Spinal cord (tissue), 10 donors: ENCODE data around the gene RGS19. TPM values are rescaled to one million over a fixed set of nuclear protein-coding genes. Genes with fewer than 3 reads are reported as not detected.
A peak's percentile ranks its signal among the peaks of the same experiment; 100 is the strongest.

Source experiments
- DNase-seq, 6 donors: peaks; one replicate each; pipeline versions ENCODE4 v3.0.0 to v3.0.0-alpha.2; 2013 to 2015; ENCODE audit warnings: low spot score in 6 of 6, low read depth in 4 of 6
- H3K27ac ChIP-seq: one replicate; pipeline ENCODE4 v1.5.1; 2013; ENCODE audit warnings: low read depth, low read length, control low read depth
- H3K27me3 ChIP-seq: one replicate; pipeline ENCODE4 v1.6.1; 2013; ENCODE audit warnings: low read length; ENCODE audit not compliant: control insufficient read depth, insufficient read depth
- H3K36me3 ChIP-seq: one replicate; pipeline ENCODE4 v1.6.1; 2013; ENCODE audit warnings: low read length; ENCODE audit not compliant: control insufficient read depth, insufficient read depth
- H3K4me1 ChIP-seq: one replicate; pipeline ENCODE4 v1.6.1; 2013; ENCODE audit warnings: low read length; ENCODE audit not compliant: control insufficient read depth, insufficient read depth
- H3K4me3 ChIP-seq: one replicate; pipeline ENCODE4 v1.5.1; 2013; ENCODE audit warnings: low read depth, low read length, control low read depth
- H3K9me3 ChIP-seq: one replicate; pipeline ENCODE4 v1.6.1; 2013; ENCODE audit warnings: low read length; ENCODE audit not compliant: control insufficient read depth, insufficient read depth
- WGBS: methylation state at CpG from one replicate; pipeline ENCODE4 v1.1.5; 2013; ENCODE audit warnings: missing lambda C conversion rate; ENCODE audit not compliant: insufficient coverage; 5-methylcytosine and 5-hydroxymethylcytosine counted together
- polyA plus RNA-seq, 2 donors: library from polyadenylated mRNA; unstranded; fragments of 120-200 nt; gene quantifications; one replicate each; pipeline ENCODE4 v1.2.1, GENCODE V29; 2013; ENCODE audit not compliant: insufficient read length in 2 of 2
- total RNA-seq, 2 donors: library from RNA; depleted of rRNA in 1 of 2; stranded (reverse); fragments of 120-200 nt in 1 of 2; fragments of >200 nt in 1 of 2; gene quantifications; one replicate each; pipeline versions ENCODE4 v1.2.3 to v1.2.4, GENCODE V29; 2013 to 2014
- donor health status: healthy.

The RGS19 gene
- total and polyA plus RNA-seq, 4 donors = 10.7 to 21.5 (median 17.4) TPM

DNA sequence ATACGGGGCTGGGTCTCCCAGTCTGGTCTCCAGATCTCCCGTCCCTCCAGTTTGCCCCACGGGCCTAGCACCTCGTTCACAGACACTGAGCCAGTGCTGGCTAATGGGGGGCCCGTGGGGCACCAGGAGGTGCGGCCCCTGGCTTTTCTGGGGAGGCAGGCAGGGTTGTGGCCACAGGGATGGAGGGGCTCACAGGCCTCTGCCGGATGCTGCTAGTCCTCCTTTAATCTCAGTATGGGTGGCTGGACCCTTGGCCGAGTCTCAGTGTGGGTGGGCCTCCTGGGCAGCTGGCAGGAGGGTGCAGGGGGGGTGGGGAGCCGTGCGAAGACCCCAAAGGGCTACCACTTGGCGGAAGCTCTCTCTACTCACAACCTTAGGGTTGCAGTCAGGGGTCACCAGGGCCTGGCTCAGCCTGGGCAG, 28.3 kb downstream of the RGS19 start:
- no peak overlapping the region for H3K4me3 ChIP-seq
- H3K36me3 ChIP-seq = no peaks in the 10 kb centered on the region
- DNase-seq = no peak
- H3K27ac ChIP-seq = peak overlapping the region; percentile 15
- H3K27me3 ChIP-seq = peaks cover 57% of the 10 kb centered on the region
- H3K9me3 ChIP-seq = no peaks in the 10 kb centered on the region
- 84% methylated on average over 11 of the region's 11 CpGs for WGBS
- peaks cover 47% of the 10 kb centered on the region for H3K4me1 ChIP-seq

GRCh38 chr20:64050261-64051032, 28.9 kb downstream of the RGS19 start:
- DNase-seq = no peak
- Histone ChIP-seq H3K4me1 (peaks cover 41% of the 10 kb centered on the region), H3K27me3 (peaks cover 58% of the 10 kb centered on the region), H3K9me3 (no peaks in the 10 kb centered on the region), H3K27ac (peak overlapping the region; percentile 15), H3K4me3 (no peak overlapping the region), H3K36me3 (no peaks in the 10 kb centered on the region)
- WGBS = 68% methylated on average over 22 of the region's 23 CpGs

DNA sequence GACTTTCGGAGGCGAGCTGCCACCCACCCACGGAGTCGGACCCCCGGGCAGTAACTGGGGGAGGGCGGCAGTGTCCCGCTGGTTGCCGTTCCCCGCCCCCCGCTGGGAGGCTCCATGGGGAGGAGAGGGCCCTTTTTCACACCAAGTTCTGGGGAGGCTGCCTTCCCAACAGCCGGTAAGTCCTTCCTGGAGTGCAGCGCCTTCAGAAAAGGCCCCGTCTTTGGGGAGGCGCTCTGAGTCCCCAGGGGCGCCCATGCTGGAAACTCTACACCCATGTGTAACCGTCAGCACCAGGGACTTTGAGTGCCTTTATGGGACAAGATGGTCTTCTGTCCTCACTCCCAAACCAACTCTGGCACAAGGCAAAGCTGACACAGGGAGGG, 29.4 kb downstream of the RGS19 start:
- H3K4me3 ChIP-seq = no peak overlapping the region
- no peak for DNase-seq
- WGBS = 15% methylated on average over 15 of the region's 16 CpGs

GRCh38 chr20:64049060-64049877, 30.0 kb downstream of the RGS19 start, which contains the start of gene SOX18:
Gene SOX18 (minus strand): TSS chr20:64049639. CDS start chr20:64049516, 123 bp downstream.
- Histone ChIP-seq H3K27ac (peak within 1 kb of the TSS; percentile 15), H3K27me3 (peaks cover 69% of the 10 kb centered on the region), H3K36me3 (no peaks in the 10 kb centered on the region), H3K4me3 (no peak within 1 kb of the TSS), H3K9me3 (no peaks in the 10 kb centered on the region), H3K4me1 (peaks cover 39% of the 10 kb centered on the region)
- under 1% methylated on average over 87 of the region's 111 CpGs for WGBS
- peak in 1 of 6 donors; percentile 64 for DNase-seq

More for the DNA sequence above, 29.4 kb downstream of the RGS19 start:
- Histone ChIP-seq H3K36me3 (no peaks in the 10 kb centered on the region), H3K4me1 (peaks cover 39% of the 10 kb centered on the region), H3K27me3 (peaks cover 63% of the 10 kb centered on the region), H3K27ac (peak overlapping the region; percentile 15), H3K9me3 (no peaks in the 10 kb centered on the region)

- WGBS = under 1% methylated on average over 89 of the region's 101 CpGs
- H3K9me3 ChIP-seq = no peaks in the 10 kb centered on the region
- H3K27me3 ChIP-seq = peaks cover 76% of the 10 kb centered on the region
- no peaks in the 10 kb centered on the region for H3K36me3 ChIP-seq
- peak in 1 of 6 donors; percentile 25 for DNase-seq
- no peak overlapping the region for H3K4me3 ChIP-seq
- H3K27ac ChIP-seq = no peak overlapping the region
- peaks cover 31% of the 10 kb centered on the region for H3K4me1 ChIP-seq
These were observed 30.8 kb downstream of the RGS19 start for GRCh38 chr20:64048402-64049044.

- 4% methylated on average over 49 of the region's 49 CpGs for WGBS
- peaks cover 81% of the 10 kb centered on the region for H3K27me3 ChIP-seq
These were observed 31.3 kb downstream of the RGS19 start for GRCh38 chr20:64047968-64048401.

GRCh38 chr20:64047046-64047389, 32.3 kb downstream of the RGS19 start:
- peaks cover 81% of the 10 kb centered on the region for H3K27me3 ChIP-seq
- H3K4me1 ChIP-seq = peaks cover 30% of the 10 kb centered on the region
- H3K27ac ChIP-seq = no peak overlapping the region
- no peaks in the 10 kb centered on the region for H3K36me3 ChIP-seq
- DNase-seq = no peak
- no peak overlapping the region for H3K4me3 ChIP-seq
- H3K9me3 ChIP-seq = no peaks in the 10 kb centered on the region
- WGBS = 76% methylated on average over 8 of the region's 8 CpGs

More at GRCh38 chr20:64047968-64048401, 31.3 kb downstream of the RGS19 start:
- no peak for DNase-seq
- Histone ChIP-seq H3K36me3 (no peaks in the 10 kb centered on the region), H3K27ac (no peak overlapping the region), H3K9me3 (no peaks in the 10 kb centered on the region), H3K4me1 (peaks cover 26% of the 10 kb centered on the region), H3K4me3 (no peak overlapping the region)

DNA sequence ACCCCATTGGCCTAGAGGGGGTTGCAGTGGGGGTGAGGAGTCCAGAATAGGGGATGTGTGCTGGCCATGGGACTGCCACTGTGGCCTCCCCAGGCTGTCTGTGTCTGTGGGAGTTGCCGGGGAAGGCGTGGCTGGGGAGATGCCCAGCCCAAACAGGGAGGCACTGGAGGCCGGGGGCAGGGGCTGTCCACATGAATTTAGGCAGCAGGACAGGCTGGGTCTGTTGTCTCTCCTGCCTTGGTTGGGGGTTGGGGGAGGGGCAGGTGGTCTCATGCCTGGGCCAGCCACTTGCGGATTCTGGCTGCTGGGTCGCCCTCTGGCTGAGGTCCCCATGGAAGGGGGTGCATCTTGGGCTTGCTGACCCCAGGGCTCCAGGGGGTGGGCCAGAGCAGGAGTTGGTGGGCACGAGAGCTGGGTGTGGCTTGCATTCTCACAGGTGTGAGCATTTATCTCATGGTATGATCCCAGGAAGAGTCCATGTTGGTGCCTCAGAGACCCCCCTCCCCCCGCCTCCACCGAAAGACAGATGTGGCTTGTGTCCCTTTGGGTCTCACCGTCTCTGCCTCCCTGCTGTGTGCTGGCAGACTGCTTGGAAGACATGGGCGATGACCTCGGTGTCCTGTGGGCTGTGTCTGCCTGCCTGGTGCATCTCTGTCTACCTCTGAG, 33.8 kb downstream of the RGS19 start:
- no peak for DNase-seq
- Histone ChIP-seq H3K27ac (no peak overlapping the region), H3K4me1 (peaks cover 27% of the 10 kb centered on the region), H3K9me3 (no peaks in the 10 kb centered on the region), H3K36me3 (no peaks in the 10 kb centered on the region), H3K4me3 (no peak overlapping the region), H3K27me3 (peaks cover 83% of the 10 kb centered on the region)
- 58% methylated on average over 11 of the region's 11 CpGs for WGBS
